HCT116 (cell line): ENCODE results near the gene CALD1. TPM values are rescaled to one million over a fixed set of nuclear protein-coding genes. Genes with fewer than 3 reads are reported as not detected.

Experiments used
- ATAC-seq: fragments of 200-7000 bp; cut with Tn5 transposase; 2 replicates; pipeline ENCODE4 v1.9.1; 2020; ENCODE audit warnings: mild to moderate bottlenecking, moderate library complexity
- BruUV-seq: library from RNA; stranded (reverse); fragments of 400-500 nt; replicated peaks from 2 replicates; lab custom pipeline; 2021; lab: Mats Ljungman, UMichigan
- CTCF ChIA-PET: fragments of 300-600 bp; sonication (Branson Sonifier 250); formaldehyde crosslinking; loops from one replicate; lab custom pipeline; 2021; ENCODE audit warnings: antibody characterized with exemption; lab: Charles Lee
- POLR2A ChIA-PET: fragments of 300-600, 350-600 bp; sonication (Branson Sonifier 250); formaldehyde crosslinking; loops from one replicate; lab custom pipeline; 2021; ENCODE audit warnings: antibody characterized with exemption; lab: Charles Lee
- RAD21 ChIA-PET, 2 experiments: fragments of 300-600 bp; sonication (Branson Sonifier 250); formaldehyde crosslinking; loops; one replicate each; lab custom pipeline; 2023; ENCODE audit warnings: low total read pairs in 2 of 2; ENCODE audit not compliant: uncharacterized antibody in 2 of 2, unreplicated experiment in 2 of 2, low non-redundant PET in 1 of 2; lab: Charles Lee
- DNase-seq: peaks from one replicate; pipeline ENCODE4 v3.0.0-alpha.2; 2010; ENCODE audit warnings: low read depth, low spot score
- H2AFZ ChIP-seq: fragments of 200-600 bp; shearing (Covaris generic), sonication (generic); 2 replicates; pipeline ENCODE4 v1.6.1; 2017; ENCODE audit warnings: low read depth, mixed run types, mixed read lengths, antibody characterized with exemption, low read length; ENCODE audit not compliant: poor library complexity, severe bottlenecking
- H3K27ac ChIP-seq: 2 replicates; pipeline ENCODE4 v1.5.1; 2012; ENCODE audit warnings: low read depth, low read length
- H3K27me3 ChIP-seq: fragments of 200-600 bp; sonication (generic); 2 replicates; pipeline ENCODE4 v1.6.1; 2016; ENCODE audit warnings: mixed run types, low read length, mixed read lengths; ENCODE audit not compliant: insufficient read depth
- H3K36me3 ChIP-seq, 2 experiments: fragments of 200-500 bp in 1 of 2; fragments of 200-600 bp in 1 of 2; sonication (Bioruptor generic) in 1 of 2; sonication (generic) in 1 of 2; 2 replicates each; pipeline versions ENCODE4 v1.5.1 to v1.6.1; 2014 to 2016; ENCODE audit warnings: low read length in 2 of 2, inconsistent platforms in 1 of 2, mixed read lengths in 1 of 2, mixed run types in 1 of 2; ENCODE audit not compliant: insufficient read depth in 2 of 2, control insufficient read depth in 1 of 2
- H3K4me1 ChIP-seq, 2 experiments: fragments of 200-600 bp in 1 of 2; sonication (generic) in 1 of 2; 2 replicates each; pipeline versions ENCODE4 v1.5.1 to v1.6.1; 2012 to 2017; ENCODE audit warnings: low read length in 2 of 2, inconsistent platforms in 1 of 2, mild to moderate bottlenecking in 1 of 2, mixed read lengths in 1 of 2, mixed run types in 1 of 2, moderate library complexity in 1 of 2; ENCODE audit not compliant: insufficient read depth in 2 of 2, control insufficient read depth in 1 of 2
- H3K4me2 ChIP-seq: fragments of 200-600 bp; sonication (generic); 2 replicates; pipeline ENCODE4 v1.6.1; 2017; ENCODE audit warnings: mixed run types, low read length, mixed read lengths
- H3K4me3 ChIP-seq, 2 experiments: fragments of 200-600 bp in 1 of 2; sonication (generic) in 1 of 2; replicated peaks in 1 of 2; 2 replicates each; pipeline ENCODE4 v1.5.1; 2011 to 2016; ENCODE audit warnings: low read length in 2 of 2, control low read depth in 1 of 2, low read depth in 1 of 2, mild to moderate bottlenecking in 1 of 2, mixed read lengths in 1 of 2, mixed run types in 1 of 2
- H3K79me2 ChIP-seq: fragments of 200-600 bp; sonication (generic); 2 replicates; pipeline ENCODE4 v1.6.1; 2017; ENCODE audit warnings: mild to moderate bottlenecking, mixed run types, low read length, moderate library complexity, mixed read lengths; ENCODE audit not compliant: insufficient read depth
- H3K9ac ChIP-seq: fragments of 200-600 bp; sonication (generic); 2 replicates; pipeline ENCODE4 v1.6.1; 2016; ENCODE audit warnings: low read length, mixed read lengths
- H3K9me2 ChIP-seq: fragments of 200-600 bp; sonication (generic), shearing (Covaris generic); 2 replicates; pipeline ENCODE4 v1.6.1; 2017; ENCODE audit warnings: mixed run types, mild to moderate bottlenecking, moderate library complexity; ENCODE audit not compliant: insufficient read depth
- H3K9me3 ChIP-seq, 2 experiments: fragments of 200-500 bp in 1 of 2; fragments of 200-600 bp in 1 of 2; sonication (Bioruptor generic) in 1 of 2; sonication (generic) in 1 of 2; 2 replicates each; pipeline ENCODE4 v1.6.1; 2014 to 2017; ENCODE audit warnings: low read length in 2 of 2, mixed read lengths in 2 of 2, inconsistent platforms in 1 of 2, low read depth in 1 of 2, mild to moderate bottlenecking in 1 of 2, mixed run types in 1 of 2, moderate library complexity in 1 of 2; ENCODE audit not compliant: control insufficient read depth in 1 of 2, insufficient read depth in 1 of 2
- H4K20me1 ChIP-seq: fragments of 200-600 bp; sonication (generic), shearing (Covaris generic); 2 replicates; pipeline ENCODE4 v1.6.1; 2017; ENCODE audit warnings: mixed run types, mild to moderate bottlenecking, moderate library complexity; ENCODE audit not compliant: insufficient read depth
- CEBPB ChIP-seq: IDR thresholded peaks from 2 replicates; pipeline ENCODE4 v1.6.1; 2012; ENCODE audit warnings: low read depth
- MAX ChIP-seq: IDR thresholded peaks from 2 replicates; pipeline ENCODE4 v1.6.1; 2012
- SIN3A ChIP-seq: IDR thresholded peaks from 2 replicates; pipeline ENCODE4 v1.6.1; 2012; ENCODE audit warnings: low read depth
- SRF ChIP-seq: IDR thresholded peaks from 2 replicates; pipeline ENCODE4 v1.6.1; 2012; ENCODE audit warnings: low read depth
- YY1 ChIP-seq: IDR thresholded peaks from 2 replicates; pipeline ENCODE4 v1.6.1; 2011; ENCODE audit warnings: low read length, low read depth, moderate library complexity, mild to moderate bottlenecking; ENCODE audit not compliant: insufficient replicate concordance; ENCODE audit errors: extremely low read depth
- ZNF274 ChIP-seq: fragments of 200-500 bp; sonication (Bioruptor generic); IDR thresholded peaks from 2 replicates; pipeline ENCODE4 v1.6.1; 2014; ENCODE audit warnings: mild to moderate bottlenecking, low read depth, low read length, inconsistent platforms
- intact Hi-C: fragments of 100-400 bp; cut with micrococcal nuclease; formaldehyde crosslinking; loops from 2 replicates; pipeline ENCODE4 v1.10.0; 2022
- total RNA-seq: library from RNA; stranded (reverse); gene quantifications from one replicate; pipeline ENCODE4 v1.2.1, GENCODE V29; 2021; ENCODE audit not compliant: unreplicated experiment

Gene CALD1
- total RNA-seq, 1 experiment from 2014 or later: 66.8 TPM

- Histone ChIP-seq H3K27ac (no peak overlapping the region), H3K79me2 (peaks cover 57% of the 10 kb centered on the region), H3K9ac (no peak overlapping the region), H4K20me1 (no peaks in the 10 kb centered on the region), H3K4me3 (peak overlapping the region in 1 of 2 experiments; percentile 75; a peak in 1 of 4 replicates), H2AFZ (no peak overlapping the region), H3K9me2 (no peaks in the 10 kb centered on the region), H3K4me2 (peak overlapping the region; percentile 93; the same call in 1 of the 2 replicates), H3K4me1 (peaks cover 11 to 25% of the 10 kb centered on the region in 2 experiments; a peak in 3 of 4 replicates), H3K9me3 (peaks cover 8 to 16% of the 10 kb centered on the region in 2 experiments; a peak in 2 of 4 replicates), H3K27me3 (no peaks in the 10 kb centered on the region), H3K36me3 (no peaks in the 10 kb centered on the region; a peak in 1 of 4 replicates)
- ChIA-PET RAD21 (no interaction called here), POLR2A (no interaction called here), CTCF (no interaction called here)
- TF ChIP-seq MAX: no peak
- DNase-seq (no peak), ATAC-seq (no peak)
- intact Hi-C loops: loop anchor here (10.0 kb wide), 1 partner anchor 272 kb away; no protein-coding TSS in a partner anchor
- no TSS peak for BruUV-seq
Measured at GRCh38 chr7:134892963-134893362, 113.5 kb downstream of the CALD1 start.

GRCh38 chr7:134893920-134894319 lies 114.5 kb downstream of the CALD1 start:
- H4K20me1 ChIP-seq: no peaks in the 10 kb centered on the region
- no peak for DNase-seq
- no peak for ATAC-seq
- intact Hi-C loops: loop anchor here (10.0 kb wide), 1 partner anchor 271 kb away; no protein-coding TSS in a partner anchor
- H3K9me2 ChIP-seq: no peaks in the 10 kb centered on the region
- ChIA-PET POLR2A (no interaction called here), RAD21 (no interaction called here), CTCF (no interaction called here)
- no peaks in the 10 kb centered on the region; a peak in 1 of 4 replicates for H3K36me3 ChIP-seq
- H3K4me2 ChIP-seq: no peak overlapping the region
- peaks cover 8 to 16% of the 10 kb centered on the region in 2 experiments; a peak in 2 of 4 replicates for H3K9me3 ChIP-seq
- no peak overlapping the region for H3K27ac ChIP-seq
- no TSS peak for BruUV-seq
- H2AFZ ChIP-seq: no peak overlapping the region
- no peak overlapping the region for H3K4me3 ChIP-seq
- H3K9ac ChIP-seq: no peak overlapping the region
- no peaks in the 10 kb centered on the region for H3K27me3 ChIP-seq
- peaks cover 21 to 34% of the 10 kb centered on the region in 2 experiments for H3K4me1 ChIP-seq
- no peak for TF ChIP-seq SRF
- no peak for TF ChIP-seq YY1
- no peak for TF ChIP-seq CEBPB
- no peak for TF ChIP-seq SIN3A
- TF ChIP-seq ZNF274: no peak
- H3K79me2 ChIP-seq: peaks cover 61% of the 10 kb centered on the region
